Heart left ventricle (tissue), 16 donors: ENCODE measurements around the gene PEAK3. TPM values are rescaled to one million over a fixed set of nuclear protein-coding genes. Genes with fewer than 3 reads are reported as not detected.

ENCODE experiments used
- ATAC-seq, 4 donors: fragments of 200-7000 bp; cut with Tn5 transposase; one replicate each; pipeline ENCODE4 v1.9.1; 2020 to 2022; ENCODE audit warnings: moderate library complexity in 4 of 4, mild to moderate bottlenecking in 3 of 4, moderate number of reproducible peaks in 1 of 4
- DNase-seq, 5 donors: peaks; one replicate each; pipeline ENCODE4 v3.0.0-alpha.2; 2020
- H3K27ac ChIP-seq, 12 donors: fragments of 200-600 bp; sonication (generic) in 4 of 12; one replicate each; pipeline versions ENCODE4 v1.5.0 to v1.8.0; 2016 to 2022; ENCODE audit warnings: mild to moderate bottlenecking in 2 of 12
- H3K27me3 ChIP-seq, 9 donors: fragments of 200-600 bp; sonication (generic) in 2 of 9; one replicate each; pipeline versions ENCODE4 v1.5.1 to v1.8.0; 2016 to 2022; ENCODE audit warnings: mild to moderate bottlenecking in 3 of 9
- H3K36me3 ChIP-seq, 9 donors: fragments of 200-600 bp; sonication (generic) in 2 of 9; one replicate each; pipeline versions ENCODE4 v1.5.0 to v1.8.0; 2018 to 2022; ENCODE audit warnings: mild to moderate bottlenecking in 2 of 9
- H3K4me1 ChIP-seq, 12 donors: fragments of 200-600 bp; sonication (generic) in 4 of 12; one replicate each; pipeline versions ENCODE4 v1.5.0 to v1.8.0; 2016 to 2022; ENCODE audit warnings: mild to moderate bottlenecking in 3 of 12
- H3K4me3 ChIP-seq, 12 donors: fragments of 200-600 bp; sonication (generic) in 4 of 12; one replicate each; pipeline versions ENCODE4 v1.5.0 to v1.8.0; 2017 to 2022; ENCODE audit warnings: mild to moderate bottlenecking in 9 of 12, moderate library complexity in 4 of 12
- H3K9me3 ChIP-seq, 12 donors: fragments of 200-600 bp; sonication (generic) in 4 of 12; one replicate each; pipeline versions ENCODE4 v1.5.0 to v1.8.0; 2016 to 2022; ENCODE audit warnings: mild to moderate bottlenecking in 1 of 12
- CTCF ChIP-seq, 12 donors: fragments of 200-600 bp; sonication (generic) in 4 of 12; IDR thresholded peaks; one replicate each; pipeline versions ENCODE4 v1.5.0 to v1.8.0; 2018 to 2022; ENCODE audit warnings: antibody characterized with exemption in 12 of 12, mild to moderate bottlenecking in 5 of 12
- POLR2A ChIP-seq, 2 donors: fragments of 450-650 bp; IDR thresholded peaks; one replicate each; pipeline ENCODE4 v1.6.1; 2017; ENCODE audit warnings: antibody characterized with exemption in 2 of 2, mild to moderate bottlenecking in 2 of 2, moderate library complexity in 2 of 2
- WGBS, 4 donors: extraction: QIAGEN DNeasy Blood & Tissue Kit in 2 of 4; methylation state at CpG; one replicate each; pipeline versions ENCODE4 v1.1.5 to v1.1.7; 2013 to 2018; 5-methylcytosine and 5-hydroxymethylcytosine counted together
- intact Hi-C, 10 donors: fragments of 100-400 bp; cut with DNase I; formaldehyde crosslinking; loops; one replicate each; pipeline versions ENCODE4 v1.11.1 to v1.14.2; 2022
- polyA plus RNA-seq, 2 donors: library from polyadenylated mRNA; stranded (reverse); fragments of 200-250 nt; gene quantifications; one replicate each; pipeline ENCODE4 v1.2.3, GENCODE V29; 2013
- total RNA-seq, 9 donors: library from RNA; depleted of rRNA in 2 of 9; stranded (reverse); fragments of >200 nt in 2 of 9; fragmentation: NEBNext Ultra II Directional in 3 of 9; extraction: Animal tissue kit (Norgen Biotek cat#: 25700) in 3 of 9; gene quantifications; one replicate each; pipeline versions ENCODE4 v1.1.0 to v1.2.4, GENCODE V29; 2016 to 2023
- donor health status: ischemic (EF 13 %, LVEDD 7.1; RV severe dilation, severe dysfunction).
- donor health status: healthy with polysubstance abuse.
- donor health status: DM: no; HTN: yes; CAD: no.
- donor health status: DM: no; HTN: no; CAD: no.
- donor health status: ischemic (EF 25% LVEDD 6.9; RV normal size, moderate dysfunction).
- donor health status: ischemic (EF 25% LVEDD 5.7; RV mildly dilated, moderate dysfunction).
- donor health status: healthy.
- donor health status: DM: yes; HTN: yes; CAD: no.
- donor health status: ischemic (EF 35%, LVEDD 5.7; RV mildly dilated, moderate dysfunction).
- donor health status: nonischemic (EF 11% LVEDD 7.7; RV severe dilation, severe dysfunction).
- donor health status: DM: yes; HTN: yes; CAD: no.
- donor health status: PGD.
- donor health status: ischemic (EF 29% LVEDD 5.4; RV normal size, mild dysfunction).
- donor health status: nonischemic (EF 23%, LVEDD 6.1; RV moderate dilation, normal function).

Gene PEAK3
- total and polyA plus RNA-seq, 11 donors = 0.11 to 1.6 (median 0.27) TPM

GRCh38 chr19:2326699-2327360, 44.9 kb upstream of the PEAK3 start:
- intact Hi-C loops = loop anchor here in 2 of 10 donors (5.0 kb wide), 2 partner anchors 175 to 310 kb away; partner anchors contain the start of genes AP3D1 (in 1 of the 2) and BTBD2 (in 1 of the 2)
- no peak for ATAC-seq
- no peaks in the 10 kb centered on the region for H3K9me3 ChIP-seq
- TF ChIP-seq CTCF (IDR thresholded peaks at IDR 0.05) (no peak), POLR2A (IDR thresholded peaks at IDR 0.05) (no peak)
- peaks cover 5 to 46% (median 35%) of the 10 kb centered on the region in 12 donors for H3K4me1 ChIP-seq
- no peak for DNase-seq
- WGBS, 4 donors = 85 to 89% (median 87%) methylated on average over 15 to 16 of the region's 16 CpGs
- no peaks in the 10 kb centered on the region for H3K27me3 ChIP-seq
- H3K36me3 ChIP-seq = peaks cover 0 to 40% (median 14%) of the 10 kb centered on the region in 9 donors
- peak overlapping the region in 3 of 12 donors; percentile 78 to 99 (median 95) for H3K4me3 ChIP-seq
- no peak overlapping the region for H3K27ac ChIP-seq

- intact Hi-C loops = loop anchor here in 2 of 10 donors (5.0 kb wide), 2 partner anchors 173 to 308 kb away; partner anchors contain the start of genes AP3D1 (in 1 of the 2) and BTBD2 (in 1 of the 2)
Measured at GRCh38 chr19:2325281-2326046, 43.5 kb upstream of the PEAK3 start.

GRCh38 chr19:2324220-2324948, 42.4 kb upstream of the PEAK3 start:
- no peak overlapping the region for H3K27ac ChIP-seq
- peaks cover 0 to 48% (median 14%) of the 10 kb centered on the region in 9 donors for H3K36me3 ChIP-seq
- no peak overlapping the region for H3K4me3 ChIP-seq
- no peaks in the 10 kb centered on the region for H3K9me3 ChIP-seq
- no peak for TF ChIP-seq POLR2A (IDR thresholded peaks at IDR 0.05)
- TF ChIP-seq CTCF (IDR thresholded peaks at IDR 0.05) = no peak
- WGBS, 4 donors = 88 to 92% (median 89%) methylated on average over 28 to 34 of the region's 34 CpGs
- ATAC-seq = no peak
- H3K4me1 ChIP-seq = peaks cover 1 to 23% (median 16%) of the 10 kb centered on the region in 12 donors
- DNase-seq = no peak
- no peaks in the 10 kb centered on the region for H3K27me3 ChIP-seq
- intact Hi-C loops = no loop called here

More at GRCh38 chr19:2325281-2326046, 43.5 kb upstream of the PEAK3 start:
- Histone ChIP-seq H3K4me1 (peaks cover 3 to 34% (median 25%) of the 10 kb centered on the region in 12 donors), H3K4me3 (no peak overlapping the region), H3K27me3 (no peaks in the 10 kb centered on the region), H3K9me3 (no peaks in the 10 kb centered on the region), H3K36me3 (peaks cover 0 to 48% (median 14%) of the 10 kb centered on the region in 9 donors), H3K27ac (no peak overlapping the region)
- no peak for ATAC-seq
- TF ChIP-seq CTCF (IDR thresholded peaks at IDR 0.05) = no peak
- no peak for TF ChIP-seq POLR2A (IDR thresholded peaks at IDR 0.05)
- WGBS, 4 donors = 76 to 85% (median 84%) methylated on average over 25 to 29 of the region's 29 CpGs
- no peak for DNase-seq
